Stimulated activated CD4-positive, alpha-beta T cell treated with anti-CD3 and anti-CD28 coated beads, Interleukin-4, amount 100 ng/mL, for 48 hours (primary cell): Measurements from ENCODE around the gene LDB3.

Source experiments
- DNase-seq, 2 donors: peaks; one replicate each; pipeline ENCODE4 v3.0.0-alpha.2; 2020; ENCODE audit warnings: low read depth in 2 of 2

LDB3 gene

DNA sequence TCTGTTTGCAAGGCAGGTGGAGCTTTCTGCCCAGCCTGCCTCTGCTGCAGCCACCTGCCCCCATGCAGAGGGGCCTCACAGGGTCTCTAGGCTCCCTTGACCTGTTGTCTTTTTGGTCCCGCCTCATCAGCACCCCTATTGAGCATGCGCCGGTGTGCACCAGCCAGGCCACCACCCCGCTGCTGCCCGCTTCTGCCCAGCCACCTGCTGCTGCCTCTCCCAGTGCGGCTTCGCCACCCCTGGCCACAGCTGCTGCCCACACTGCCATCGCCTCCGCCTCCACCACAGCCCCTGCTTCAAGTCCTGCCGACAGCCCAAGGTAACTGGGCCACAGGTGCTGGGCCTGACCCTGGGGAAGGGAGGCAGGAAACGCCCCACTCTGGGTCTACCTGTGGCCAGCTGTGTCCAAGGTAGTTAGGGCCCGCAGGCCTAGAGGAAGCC is 38.1 kb downstream of the LDB3 start:
- DNase-seq: no peak

DNA sequence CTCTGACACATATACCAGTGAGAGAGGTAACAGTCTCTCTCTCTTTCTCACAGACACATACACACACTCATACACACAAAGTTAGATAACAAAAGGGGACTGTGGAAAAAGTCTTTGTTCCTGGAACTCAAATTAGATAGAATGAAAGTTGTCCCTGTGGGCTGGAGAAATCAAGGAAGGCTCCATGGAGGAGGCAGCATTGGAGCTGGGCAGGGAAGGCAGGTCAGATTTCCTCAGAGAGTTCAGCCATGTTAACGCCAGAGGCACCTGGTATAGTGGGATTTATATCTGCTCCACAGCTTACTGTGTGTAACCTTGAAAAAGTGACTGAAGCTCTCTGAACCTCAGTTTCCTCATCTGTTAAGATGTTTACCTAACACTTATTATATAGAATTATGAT is 38.7 kb downstream of the LDB3 start:
- no peak for DNase-seq

DNA sequence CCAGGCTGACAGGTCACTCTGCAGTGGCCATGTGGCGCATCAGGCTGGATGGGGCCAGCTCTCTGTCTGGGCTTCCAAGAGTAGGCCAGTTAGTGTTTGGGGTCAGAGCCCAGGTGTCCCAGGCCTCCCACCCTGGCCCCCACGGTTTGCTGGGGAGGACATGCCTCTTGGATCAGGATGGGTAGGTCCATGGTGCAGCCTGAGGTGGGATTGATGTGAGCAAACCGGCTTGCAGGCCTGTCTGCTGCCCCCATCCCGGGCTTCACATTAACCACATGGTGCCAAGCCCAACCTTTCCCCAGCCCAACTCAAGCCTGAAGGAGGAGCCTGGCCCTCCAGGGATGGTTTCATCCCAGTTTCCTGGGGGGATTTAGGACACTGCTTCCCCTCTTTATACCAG is 39.2 kb downstream of the LDB3 start:
- no peak for DNase-seq

DNA sequence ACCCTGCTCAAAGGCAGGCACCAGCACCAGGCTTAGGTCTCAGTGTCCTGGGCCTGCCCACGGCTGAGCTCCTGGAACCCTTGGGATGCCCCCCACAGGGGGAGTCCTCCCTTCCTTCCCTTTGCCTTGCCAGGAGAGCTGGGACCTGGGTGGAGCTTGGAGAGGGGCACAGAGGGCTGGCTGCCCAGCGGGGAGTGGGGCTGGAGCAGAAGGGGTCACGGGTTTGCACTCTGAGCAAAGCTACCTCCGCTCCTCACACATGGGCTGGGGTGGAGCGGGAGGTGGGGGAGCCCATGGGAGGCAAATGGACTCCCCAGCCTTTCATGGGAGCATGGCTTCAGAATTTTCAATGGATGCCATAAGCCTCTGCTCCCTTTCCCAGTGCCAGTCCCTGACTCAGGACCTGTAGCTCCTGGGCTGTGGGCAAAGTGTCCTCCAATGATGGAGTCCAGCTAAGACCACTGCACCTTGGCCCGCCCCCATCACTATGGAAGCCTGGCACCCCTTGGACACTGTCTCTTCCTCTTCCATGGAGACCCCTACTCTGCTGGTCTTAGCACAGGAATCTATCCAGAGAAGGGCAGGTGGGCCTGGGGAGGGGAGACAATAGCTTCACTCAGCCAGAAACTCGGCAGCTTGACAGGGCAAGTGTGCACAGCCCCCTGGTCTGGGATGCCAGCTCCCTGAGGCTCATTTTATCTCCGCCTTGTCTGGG is 39.9 kb downstream of the LDB3 start:
- no peak for DNase-seq

DNA sequence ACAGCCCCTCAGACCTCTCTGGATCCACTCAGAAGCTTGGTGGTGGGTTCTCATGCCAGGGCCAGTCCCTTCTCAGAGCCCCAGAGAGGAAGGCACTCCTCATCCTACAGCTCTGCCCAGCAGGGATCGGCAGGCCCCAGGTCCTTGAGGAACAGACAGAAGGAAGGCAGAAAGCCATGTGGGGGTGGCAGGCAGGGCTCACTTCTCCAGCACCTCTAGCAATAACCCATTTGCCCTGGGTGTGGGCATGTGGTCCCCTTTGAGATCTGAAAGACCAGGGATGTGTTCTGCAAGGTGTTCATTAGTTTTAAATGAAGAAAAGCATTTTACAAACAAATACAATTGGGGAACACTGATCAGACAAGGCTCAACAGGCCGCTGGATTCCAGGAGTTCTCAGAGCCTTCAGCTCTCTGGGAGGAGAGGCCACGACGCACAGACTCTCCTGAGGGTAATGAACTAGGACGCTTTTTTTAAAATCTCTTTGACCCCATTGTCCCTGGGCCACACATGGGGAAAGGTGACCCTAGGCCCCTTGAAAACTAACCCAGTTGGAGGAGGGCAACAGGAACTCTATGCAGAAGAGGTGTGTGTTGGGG is 40.6 kb downstream of the LDB3 start:
- no peak for DNase-seq

DNA sequence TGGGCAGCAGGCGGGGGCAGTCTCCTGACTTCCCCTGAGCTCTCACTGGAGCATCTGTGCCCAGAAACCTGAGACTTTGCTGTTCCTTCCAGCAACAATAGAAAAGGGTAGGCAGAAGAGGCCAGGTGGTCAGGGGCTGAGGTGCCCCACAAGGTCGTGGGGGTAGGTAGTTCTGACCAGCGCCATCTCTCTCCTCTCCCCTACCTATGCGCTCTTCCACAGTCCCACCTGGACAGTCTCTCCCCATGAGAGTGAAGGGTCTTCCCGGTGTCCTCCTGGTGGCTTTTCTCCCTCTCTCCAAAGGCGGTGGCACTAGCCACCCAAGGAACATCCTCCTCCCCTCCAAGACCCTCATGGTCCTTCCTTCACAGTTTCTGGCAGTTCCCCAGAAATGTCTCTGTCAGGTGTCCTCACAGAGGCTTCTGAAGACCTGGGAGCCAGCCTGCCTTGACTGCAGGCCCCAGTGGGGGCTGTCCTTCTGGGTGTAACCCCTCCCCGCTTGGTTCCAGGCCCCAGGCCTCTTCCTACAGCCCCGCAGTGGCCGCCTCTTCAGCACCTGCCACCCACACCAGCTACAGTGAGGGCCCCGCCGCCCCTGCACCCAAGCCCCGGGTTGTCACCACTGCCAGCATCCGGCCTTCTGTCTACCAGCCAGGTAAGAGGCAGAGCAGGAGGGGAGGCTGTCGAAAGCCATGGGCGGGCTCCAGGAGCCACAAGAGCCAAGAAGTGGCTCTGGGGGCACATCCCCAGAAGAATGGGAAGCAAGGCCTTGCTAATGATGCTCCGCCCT is 41.3 kb downstream of the LDB3 start:
- no peak for DNase-seq

DNA sequence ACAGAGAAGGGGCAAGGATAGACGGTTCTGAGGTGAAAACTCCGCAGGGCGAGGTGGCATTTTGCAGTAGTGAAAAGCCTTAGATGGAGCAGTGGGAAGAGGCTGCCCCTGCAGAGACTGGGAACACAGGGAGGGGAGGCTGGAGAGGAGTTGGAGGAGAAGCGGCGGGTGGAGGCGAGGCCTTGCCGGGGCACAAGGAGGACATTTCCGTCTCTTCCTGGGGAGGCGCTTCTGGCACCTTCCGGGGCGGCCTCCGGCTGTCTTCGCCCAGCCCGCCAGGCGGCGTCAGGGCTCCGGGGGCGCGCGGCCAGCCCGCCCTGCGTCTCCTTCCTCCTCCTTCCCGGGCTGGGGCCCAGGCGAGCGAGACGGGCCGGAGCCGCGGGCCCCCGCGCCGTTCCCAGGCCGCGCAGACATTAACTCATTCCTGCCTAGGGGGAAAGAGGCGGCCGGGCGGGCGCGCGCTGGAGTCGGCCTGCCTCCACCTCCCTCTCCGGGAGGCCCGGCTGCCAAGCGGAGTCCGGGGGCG is 42.7 kb downstream of the LDB3 start:
- DNase-seq: peak; percentile 73 to 79

DNA sequence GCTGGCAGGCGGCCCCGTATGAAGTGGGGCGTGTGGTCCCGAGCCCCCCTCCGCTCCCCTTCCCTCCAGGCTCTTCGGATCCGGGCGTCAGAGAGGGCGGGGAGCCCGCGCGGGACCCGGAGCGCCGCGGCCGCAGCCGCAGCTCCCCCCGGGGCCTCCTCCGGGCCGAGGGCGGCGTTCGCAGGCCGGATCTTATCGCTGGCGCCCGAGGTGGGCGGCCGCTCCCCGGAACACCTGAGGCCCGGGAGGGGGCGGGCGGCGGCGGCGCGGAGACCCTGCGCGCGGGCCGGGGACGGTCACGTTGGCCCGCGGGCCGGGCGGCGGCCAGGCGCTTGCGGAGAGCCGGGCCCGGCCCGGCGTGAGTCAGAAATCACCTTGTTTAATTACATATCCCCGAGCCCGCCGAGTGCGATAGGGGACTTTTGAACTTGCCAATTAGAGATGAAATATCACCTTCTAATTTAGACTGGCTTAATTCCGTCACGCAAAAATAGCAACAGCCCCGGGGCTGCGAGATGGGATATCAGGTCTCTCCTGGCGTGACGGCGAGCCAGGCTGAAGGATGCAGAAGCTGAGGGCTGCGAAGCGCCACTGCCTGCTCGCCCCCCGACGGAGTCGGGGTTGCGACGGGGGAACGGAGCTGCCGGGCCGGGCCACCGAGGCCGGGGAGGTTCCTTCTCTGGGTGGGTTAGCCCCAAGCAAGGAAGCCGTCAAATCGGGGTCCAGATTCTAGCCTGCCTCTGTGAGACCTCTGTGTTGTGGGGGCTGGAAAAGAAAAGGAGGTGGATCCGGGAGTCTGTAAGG is 43.4 kb downstream of the LDB3 start:
- DNase-seq: peak; percentile 39 to 40

DNA sequence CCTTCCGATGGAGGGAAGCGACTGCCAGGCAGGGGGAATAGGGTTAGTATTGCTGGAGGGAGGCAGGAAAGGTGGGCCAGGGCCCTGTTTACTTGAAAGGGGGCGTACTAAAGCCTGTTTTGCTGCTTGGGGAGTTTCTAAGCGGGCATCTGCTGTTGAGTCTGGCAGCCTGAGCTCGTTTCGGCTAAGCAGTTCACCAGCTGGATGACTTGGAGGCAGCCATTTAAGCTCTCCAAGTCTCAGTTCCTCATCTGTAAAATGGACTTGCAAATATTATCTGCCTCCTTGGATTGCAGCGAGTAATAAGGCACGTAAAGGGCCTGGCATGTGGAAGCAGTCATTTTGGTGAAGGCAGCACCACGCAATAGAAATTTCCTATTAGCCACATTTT is 44.0 kb downstream of the LDB3 start:
- no peak for DNase-seq

DNA sequence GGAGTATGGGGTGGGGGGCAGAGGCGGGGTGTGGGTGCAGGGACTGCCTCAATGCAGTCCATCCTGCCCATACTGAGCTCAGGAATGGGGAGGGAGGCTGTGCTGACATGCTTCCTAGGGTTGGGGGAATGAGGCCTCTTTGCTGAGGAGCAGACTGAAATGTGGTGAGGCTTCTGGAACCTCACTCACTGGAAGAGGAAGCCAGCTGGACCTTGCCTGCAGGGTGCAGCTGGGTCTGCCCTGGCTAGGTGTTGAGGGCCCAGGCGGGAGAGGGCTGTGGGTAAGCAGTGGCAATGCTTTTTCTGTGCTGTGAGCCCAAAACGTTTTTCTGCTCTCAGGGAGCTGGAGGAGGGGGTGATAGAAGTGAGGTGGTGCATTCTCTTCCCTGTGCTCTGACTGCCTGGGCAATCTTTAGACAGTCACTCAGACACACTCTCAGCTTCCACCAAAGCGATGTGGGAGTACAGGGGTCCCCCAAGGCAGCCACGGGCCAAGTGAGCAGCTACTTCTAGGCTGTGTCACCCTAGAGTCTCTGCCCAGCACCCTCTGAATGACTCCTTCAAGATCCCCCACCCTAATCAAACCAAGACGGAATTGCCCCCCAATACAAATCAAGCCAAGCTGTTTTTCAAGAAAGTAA is 47.0 kb downstream of the LDB3 start:
- no peak for DNase-seq

DNA sequence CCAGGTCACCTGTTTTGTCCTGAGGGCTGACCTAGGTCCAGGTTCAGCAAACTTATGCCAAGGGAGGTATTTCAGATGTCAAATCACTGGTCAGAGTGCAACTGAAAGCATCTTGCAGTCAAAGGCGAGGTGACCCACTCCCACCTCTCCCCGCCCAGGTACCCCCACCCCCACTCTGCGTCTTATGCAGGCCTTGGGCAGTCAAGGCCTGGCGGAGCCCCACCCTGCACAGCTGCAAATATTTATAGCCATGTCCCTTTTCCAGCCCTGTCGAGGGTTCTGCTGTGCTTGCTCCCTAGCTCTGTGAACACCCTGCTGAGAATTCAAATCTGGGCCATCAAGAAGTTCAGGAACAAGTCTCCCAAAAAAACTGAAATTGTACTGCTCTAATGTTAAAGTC is 47.5 kb downstream of the LDB3 start:
- no peak for DNase-seq

DNA sequence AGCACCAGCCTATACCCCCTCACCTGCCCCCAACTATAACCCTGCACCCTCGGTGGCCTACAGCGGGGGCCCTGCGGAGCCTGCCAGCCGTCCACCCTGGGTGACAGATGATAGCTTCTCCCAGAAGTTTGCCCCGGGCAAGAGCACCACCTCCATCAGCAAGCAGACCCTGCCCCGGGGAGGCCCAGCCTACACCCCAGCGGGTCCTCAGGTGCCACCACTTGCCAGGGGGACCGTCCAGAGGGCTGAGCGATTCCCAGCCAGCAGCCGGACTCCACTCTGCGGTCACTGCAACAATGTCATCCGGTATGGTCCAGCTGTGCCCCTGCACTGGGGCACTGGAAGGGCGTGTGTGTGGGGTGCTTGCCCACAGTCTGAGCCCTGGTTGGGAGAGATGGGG is 48.2 kb downstream of the LDB3 start:
- DNase-seq: no peak

DNA sequence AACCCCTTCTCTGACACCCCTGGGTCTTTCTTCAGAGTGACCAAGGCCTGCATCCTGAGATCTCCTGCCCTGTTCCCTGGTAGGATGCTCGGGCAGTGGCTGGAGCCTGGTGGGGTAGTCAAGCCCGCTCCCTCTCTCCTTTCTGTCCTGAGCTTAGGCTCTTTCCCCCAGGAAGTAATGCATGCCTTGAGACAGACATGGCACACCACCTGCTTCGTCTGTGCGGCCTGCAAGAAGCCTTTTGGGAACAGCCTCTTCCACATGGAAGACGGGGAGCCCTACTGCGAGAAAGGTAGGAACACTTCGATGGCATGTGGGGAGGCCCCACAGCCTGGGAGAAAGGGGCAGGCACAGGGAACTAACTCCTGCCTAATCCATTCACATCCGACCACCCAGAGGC is 50.2 kb downstream of the LDB3 start:
- no peak for DNase-seq

DNA sequence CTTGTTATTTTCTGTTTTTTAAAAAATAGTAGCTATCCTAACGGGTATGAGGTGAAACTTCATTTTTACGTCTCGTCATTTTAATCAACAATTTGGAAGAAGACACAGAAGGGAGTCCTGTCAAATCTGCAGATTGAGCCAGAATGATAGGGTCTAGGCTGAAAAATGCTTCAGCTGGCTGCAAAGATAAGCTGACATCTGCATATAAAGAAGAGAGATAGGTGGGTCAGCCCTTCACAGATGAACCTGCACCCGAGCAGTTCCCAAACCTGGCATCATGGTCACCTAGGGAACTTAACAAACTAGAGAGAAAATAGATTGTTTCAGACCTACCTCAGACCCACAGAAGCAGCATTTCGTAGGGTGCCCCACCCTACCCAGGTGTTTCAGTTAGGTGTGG is 52.9 kb downstream of the LDB3 start:
- no peak for DNase-seq

DNA sequence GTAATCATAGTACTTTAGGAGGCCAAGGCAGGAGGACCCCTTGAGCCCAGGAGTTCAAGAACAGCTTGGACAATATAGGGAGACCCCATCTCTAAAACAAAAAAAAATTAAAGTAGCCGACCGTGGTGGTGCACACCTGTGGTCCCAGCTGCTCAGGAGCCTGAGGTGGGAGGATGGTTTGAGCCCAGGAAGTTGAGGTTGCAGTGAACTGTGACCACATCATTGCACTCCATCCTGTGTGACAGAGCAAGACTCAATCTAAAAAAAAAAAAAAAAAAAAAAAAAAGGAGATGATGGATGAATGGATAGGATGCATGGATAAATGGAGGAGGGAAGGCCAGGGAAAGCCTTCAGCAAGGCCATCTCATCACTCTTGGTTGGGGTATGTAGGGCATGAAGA is 54.7 kb downstream of the LDB3 start:
- no peak for DNase-seq

DNA sequence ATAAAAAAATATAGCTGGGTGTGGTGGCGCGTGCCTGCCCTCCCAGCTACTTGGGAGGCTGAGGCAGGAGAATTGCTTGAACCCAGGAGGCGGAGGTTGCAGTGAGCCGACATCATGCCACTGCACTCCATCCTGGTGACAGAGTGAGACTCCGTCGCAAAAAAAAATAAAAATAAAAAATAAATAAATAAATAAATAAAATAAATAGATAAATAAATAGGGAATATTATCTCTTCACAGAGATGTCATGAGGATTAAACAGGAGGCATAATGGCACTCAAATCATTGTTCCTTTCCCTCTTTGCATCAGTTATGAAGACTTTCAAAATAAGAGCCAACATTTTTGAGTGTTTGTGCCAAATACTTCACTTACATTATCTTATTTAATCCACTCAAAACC is 56.1 kb downstream of the LDB3 start:
- no peak for DNase-seq

DNA sequence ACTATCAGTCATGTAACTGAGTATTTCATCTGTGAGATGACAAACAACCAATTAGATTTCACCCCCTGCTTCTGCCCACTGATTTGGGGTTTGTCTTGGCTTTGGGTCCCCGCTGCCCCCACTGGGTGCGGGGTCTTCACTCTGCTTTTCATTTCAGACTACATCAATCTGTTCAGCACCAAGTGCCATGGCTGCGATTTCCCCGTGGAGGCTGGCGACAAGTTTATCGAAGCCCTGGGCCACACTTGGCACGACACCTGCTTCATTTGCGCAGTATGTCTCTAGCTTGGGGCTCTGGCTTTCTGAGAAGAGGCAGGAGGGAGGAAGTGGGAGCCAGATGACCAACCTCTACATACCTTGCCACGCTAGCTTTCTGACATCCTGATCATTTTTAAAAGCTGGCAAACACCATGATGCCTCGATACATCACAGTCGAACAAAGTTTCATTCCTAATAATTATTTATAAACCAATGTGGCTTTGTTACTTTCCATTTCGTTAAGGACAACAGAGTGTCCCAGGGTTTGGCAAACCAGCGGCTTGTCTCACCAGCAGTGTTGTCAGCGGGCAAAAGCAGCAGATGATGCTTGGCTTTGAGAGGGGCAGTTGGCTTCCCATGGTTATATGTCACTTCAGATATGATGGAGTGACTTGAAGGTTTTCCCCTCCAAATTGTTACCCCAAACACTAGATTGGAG is 57.8 kb downstream of the LDB3 start:
- DNase-seq: no peak

DNA sequence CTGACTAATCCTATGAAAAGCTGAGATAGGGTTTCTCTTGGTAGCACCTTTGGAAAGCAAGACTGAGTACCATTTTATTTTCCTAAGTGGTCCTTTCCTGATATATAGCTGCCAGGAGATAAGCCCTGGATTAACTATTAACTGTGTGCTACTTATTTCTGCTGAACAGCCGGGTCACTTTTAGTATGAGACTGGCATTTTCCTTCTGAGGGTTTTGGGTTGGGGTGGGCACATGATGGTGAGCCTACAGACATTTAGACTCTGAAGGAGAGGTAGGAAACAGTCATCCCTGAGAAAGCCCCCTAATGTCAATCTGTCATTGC is 58.3 kb downstream of the LDB3 start:
- DNase-seq: no peak

DNA sequence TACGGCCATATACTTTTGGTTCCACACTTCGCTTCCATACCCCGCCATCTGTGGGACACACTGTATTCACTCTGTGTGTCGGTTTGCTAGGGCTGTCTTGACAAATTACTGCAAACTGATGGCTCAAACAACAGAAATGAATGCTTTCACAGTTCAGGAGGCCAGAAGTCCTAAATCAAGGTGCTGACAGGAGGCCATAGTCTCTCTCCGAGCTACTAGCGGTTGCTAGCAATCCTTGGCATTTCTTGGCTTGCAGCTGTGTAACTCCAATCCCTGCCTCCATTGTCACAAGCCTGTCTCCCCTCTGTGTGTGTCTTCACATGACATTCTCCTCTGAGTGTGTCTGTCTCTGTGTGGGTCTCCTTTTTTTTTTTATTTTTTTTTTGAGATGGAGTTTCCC is 59.2 kb downstream of the LDB3 start:
- DNase-seq: no peak

DNA sequence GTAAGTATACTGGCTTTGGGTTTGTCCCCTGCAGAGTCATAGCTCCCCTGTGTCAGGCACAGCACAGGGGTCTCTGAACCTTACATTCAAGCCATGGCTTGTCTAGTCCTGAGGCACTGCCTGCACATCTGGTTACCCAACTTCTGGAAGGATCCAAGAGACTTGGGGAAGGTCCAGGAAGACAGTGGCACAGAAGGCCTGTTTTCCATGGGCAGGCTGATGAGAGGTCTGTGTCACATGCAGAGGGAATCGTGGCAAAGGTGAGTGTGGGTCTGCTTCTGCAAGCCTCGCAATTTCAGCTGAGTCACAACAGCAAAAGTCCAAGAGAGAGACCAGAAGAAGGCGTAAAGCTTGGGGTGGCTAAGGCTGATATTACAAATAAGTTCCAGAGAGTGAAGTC is 59.7 kb downstream of the LDB3 start:
- no peak for DNase-seq

DNA sequence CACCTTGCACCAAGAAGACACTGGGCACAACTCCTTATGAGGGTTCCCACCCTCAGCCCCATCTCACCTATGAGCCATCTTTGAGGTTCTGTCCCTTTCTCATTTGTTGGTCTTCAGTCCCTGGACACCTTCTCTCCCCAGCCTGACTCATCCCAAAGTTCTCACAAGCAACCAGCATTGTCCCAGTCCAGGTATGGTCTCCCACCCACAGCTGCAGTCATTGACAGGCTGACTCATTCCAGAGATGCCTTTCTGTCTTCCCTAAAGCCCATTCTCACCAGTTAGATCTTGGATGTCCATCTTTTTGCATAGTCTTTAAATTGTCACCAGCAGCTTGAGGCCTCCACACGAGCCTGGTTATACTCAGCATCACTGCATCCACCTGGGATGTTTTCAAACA is 61.4 kb downstream of the LDB3 start:
- DNase-seq: no peak
